Esophagus (tissue), 2 donors: ENCODE results near the gene MBL2. TPM values are rescaled to one million over a fixed set of nuclear protein-coding genes. Genes with fewer than 3 reads are reported as not detected.

Source experiments
- H3K27ac ChIP-seq, 2 donors: one replicate each; pipeline ENCODE4 v1.5.1; 2013; ENCODE audit warnings: low read depth in 2 of 2, mild to moderate bottlenecking in 2 of 2, inconsistent platforms in 1 of 2, low read length in 1 of 2, moderate library complexity in 1 of 2
- H3K27me3 ChIP-seq, 2 donors: one replicate each; pipeline ENCODE4 v1.6.1; 2013; ENCODE audit warnings: low read length in 2 of 2, control low read depth in 1 of 2, mild to moderate bottlenecking in 1 of 2; ENCODE audit not compliant: insufficient read depth in 2 of 2, control insufficient read depth in 1 of 2
- H3K36me3 ChIP-seq, 2 donors: one replicate each; pipeline ENCODE4 v1.6.1; 2013; ENCODE audit warnings: low read length in 1 of 2; ENCODE audit not compliant: control insufficient read depth in 2 of 2, insufficient read depth in 2 of 2
- H3K4me1 ChIP-seq, 2 donors: one replicate each; pipeline ENCODE4 v1.6.1; 2013; ENCODE audit warnings: low read length in 1 of 2; ENCODE audit not compliant: control insufficient read depth in 2 of 2, insufficient read depth in 2 of 2
- H3K4me3 ChIP-seq, 2 donors: one replicate each; pipeline ENCODE4 v1.5.1; 2013; ENCODE audit warnings: low read length in 2 of 2, mild to moderate bottlenecking in 2 of 2, low read depth in 1 of 2, moderate library complexity in 1 of 2
- H3K9me3 ChIP-seq, 2 donors: one replicate each; pipeline ENCODE4 v1.6.1; 2013; ENCODE audit warnings: mild to moderate bottlenecking in 2 of 2, low read depth in 1 of 2, low read length in 1 of 2, moderate library complexity in 1 of 2; ENCODE audit not compliant: control insufficient read depth in 2 of 2, insufficient read depth in 1 of 2
- WGBS, 2 donors: extraction: QIAGEN DNeasy Blood & Tissue Kit; methylation state at CpG; one replicate each; pipeline ENCODE4 v1.1.7; 2013; 5-methylcytosine and 5-hydroxymethylcytosine counted together
- polyA plus RNA-seq, 2 donors: library from polyadenylated mRNA; stranded (reverse); fragments of 200-250 nt; gene quantifications; one replicate each; pipeline ENCODE4 v1.2.3, GENCODE V29; 2013
- donor health status: healthy with polysubstance abuse.
- donor health status: Bipolar disorder and iron deficiency.

Gene MBL2
- polyA plus RNA-seq, 2 donors, result not detected

- WGBS, 2 donors, result 21 to 58% methylated on average over 3 of the region's 3 CpGs
- Histone ChIP-seq H3K4me3 (no peak overlapping the region), H3K4me1 (no peaks in the 10 kb centered on the region), H3K36me3 (no peaks in the 10 kb centered on the region), H3K27ac (no peak overlapping the region), H3K9me3 (no peaks in the 10 kb centered on the region), H3K27me3 (no peaks in the 10 kb centered on the region)
Observed at GRCh38 chr10:52785418-52785817, 12.8 kb upstream of the MBL2 start.

- no peaks in the 10 kb centered on the region for H3K9me3 ChIP-seq
- no peaks in the 10 kb centered on the region for H3K27me3 ChIP-seq
- 77 to 83% methylated on average over 3 of the region's 3 CpGs for WGBS, 2 donors
- no peak overlapping the region for H3K27ac ChIP-seq
- H3K4me1 ChIP-seq, result no peaks in the 10 kb centered on the region
- no peak overlapping the region for H3K4me3 ChIP-seq
- no peaks in the 10 kb centered on the region for H3K36me3 ChIP-seq
Observed at GRCh38 chr10:52783726-52784125, 11.1 kb upstream of the MBL2 start.

- Histone ChIP-seq H3K4me1 (no peaks in the 10 kb centered on the region), H3K27me3 (no peaks in the 10 kb centered on the region), H3K36me3 (no peaks in the 10 kb centered on the region), H3K9me3 (no peaks in the 10 kb centered on the region), H3K27ac (no peak overlapping the region), H3K4me3 (no peak overlapping the region)
Observed at GRCh38 chr10:52782554-52782953, 10.0 kb upstream of the MBL2 start.

GRCh38 chr10:52780391-52781155 is 8.0 kb upstream of the MBL2 start:
- Histone ChIP-seq H3K36me3 (no peaks in the 10 kb centered on the region), H3K9me3 (no peaks in the 10 kb centered on the region), H3K27me3 (no peaks in the 10 kb centered on the region), H3K27ac (no peak overlapping the region), H3K4me1 (no peaks in the 10 kb centered on the region), H3K4me3 (no peak overlapping the region)
- 35 to 39% methylated on average over 6 of the region's 6 CpGs for WGBS, 2 donors

GRCh38 chr10:52779541-52780390 is 7.2 kb upstream of the MBL2 start:
- Histone ChIP-seq H3K4me1 (no peaks in the 10 kb centered on the region), H3K36me3 (no peaks in the 10 kb centered on the region), H3K27me3 (no peaks in the 10 kb centered on the region), H3K9me3 (no peaks in the 10 kb centered on the region), H3K27ac (no peak overlapping the region), H3K4me3 (no peak overlapping the region)
- 73 to 78% methylated on average over 13 of the region's 13 CpGs for WGBS, 2 donors

- Histone ChIP-seq H3K4me1 (no peaks in the 10 kb centered on the region), H3K9me3 (no peaks in the 10 kb centered on the region), H3K27me3 (no peaks in the 10 kb centered on the region), H3K4me3 (no peak overlapping the region), H3K27ac (no peak overlapping the region), H3K36me3 (no peaks in the 10 kb centered on the region)
- WGBS, 2 donors, result 36 to 38% methylated on average over 39 to 42 of the region's 42 CpGs
Observed at GRCh38 chr10:52778511-52779392, 6.2 kb upstream of the MBL2 start.

- Histone ChIP-seq H3K4me3 (no peak overlapping the region), H3K9me3 (no peaks in the 10 kb centered on the region), H3K27ac (no peak overlapping the region), H3K36me3 (no peaks in the 10 kb centered on the region), H3K4me1 (no peaks in the 10 kb centered on the region), H3K27me3 (no peaks in the 10 kb centered on the region)
- WGBS, 2 donors, result 75 to 88% methylated on average over 5 of the region's 5 CpGs
Observed at GRCh38 chr10:52777414-52777813, 4.8 kb upstream of the MBL2 start.

GRCh38 chr10:52776471-52776903 is 3.9 kb upstream of the MBL2 start:
- Histone ChIP-seq H3K4me3 (no peak overlapping the region), H3K4me1 (no peaks in the 10 kb centered on the region), H3K27me3 (no peaks in the 10 kb centered on the region), H3K27ac (no peak overlapping the region), H3K36me3 (no peaks in the 10 kb centered on the region), H3K9me3 (no peaks in the 10 kb centered on the region)
- WGBS, 2 donors, result 0% methylated on average over 1 of the region's 1 CpG

- no peaks in the 10 kb centered on the region for H3K36me3 ChIP-seq
- no peaks in the 10 kb centered on the region for H3K9me3 ChIP-seq
- H3K27ac ChIP-seq, result no peak overlapping the region
- no peak overlapping the region for H3K4me3 ChIP-seq
- 87 to 90% methylated on average over 12 of the region's 12 CpGs for WGBS, 2 donors
- no peaks in the 10 kb centered on the region for H3K27me3 ChIP-seq
- H3K4me1 ChIP-seq, result no peaks in the 10 kb centered on the region
Observed at GRCh38 chr10:52775132-52775647, 2.6 kb upstream of the MBL2 start.
